Panc1 (cell line): ENCODE data around the gene ANKRD40. TPM values are rescaled to one million over a fixed set of nuclear protein-coding genes. Genes with fewer than 3 reads are reported as not detected.

ENCODE experiments used
- ATAC-seq: fragments of 200-7000 bp; cut with Tn5 transposase; 2 replicates; pipeline ENCODE4 v1.9.1; 2020; ENCODE audit warnings: mild to moderate bottlenecking, moderate library complexity
- BruUV-seq: library from RNA; stranded (reverse); fragments of 400-500 nt; replicated peaks from 2 replicates; lab custom pipeline; 2021; lab: Mats Ljungman, UMichigan
- CTCF ChIA-PET: fragments of 300-600 bp; sonication (Branson Sonifier 250); formaldehyde crosslinking; loops from one replicate; lab custom pipeline; 2022; ENCODE audit warnings: antibody characterized with exemption; lab: Charles Lee
- POLR2A ChIA-PET: fragments of 300-600 bp; sonication (Branson Sonifier 250); formaldehyde crosslinking; loops from one replicate; lab custom pipeline; 2022; ENCODE audit warnings: antibody characterized with exemption; lab: Charles Lee
- DNase-seq: peaks from one replicate; pipeline ENCODE4 v3.0.0-alpha.2; 2010; ENCODE audit warnings: low read depth, low spot score
- H3K27ac ChIP-seq: 2 replicates; pipeline ENCODE4 v1.5.1; 2011; ENCODE audit warnings: mild to moderate bottlenecking, low read length, inconsistent platforms
- H3K27me3 ChIP-seq: fragments of 200-500 bp; sonication (Bioruptor generic); 2 replicates; pipeline ENCODE4 v1.6.0; 2014; ENCODE audit warnings: low read length, inconsistent platforms; ENCODE audit not compliant: control insufficient read depth, insufficient read depth
- H3K36me3 ChIP-seq: fragments of 200-500 bp; sonication (Bioruptor generic); 2 replicates; pipeline ENCODE4 v1.5.1; 2014; ENCODE audit warnings: inconsistent platforms, mild to moderate bottlenecking, low read length, moderate library complexity; ENCODE audit not compliant: control insufficient read depth, insufficient read depth
- H3K4me1 ChIP-seq: 2 replicates; pipeline ENCODE4 v1.5.1; 2011; ENCODE audit warnings: inconsistent platforms, mild to moderate bottlenecking, low read length, moderate library complexity; ENCODE audit not compliant: control insufficient read depth, insufficient read depth
- H3K4me3 ChIP-seq, 2 experiments: 2 replicates each; pipeline ENCODE4 v1.5.1; 2011 to 2012; ENCODE audit warnings: low read depth in 2 of 2, low read length in 2 of 2, mild to moderate bottlenecking in 2 of 2, inconsistent platforms in 1 of 2, moderate library complexity in 1 of 2
- H3K9me3 ChIP-seq: fragments of 200-500 bp; sonication (Bioruptor generic); 2 replicates; pipeline ENCODE4 v1.5.1; 2014; ENCODE audit warnings: low read depth, mild to moderate bottlenecking, inconsistent platforms, low read length, moderate library complexity; ENCODE audit not compliant: control insufficient read depth, insufficient read depth
- POLR2AphosphoS5 ChIP-seq: IDR thresholded peaks from 2 replicates; pipeline ENCODE4 v1.6.1; 2012; ENCODE audit warnings: mild to moderate bottlenecking, low read depth, low read length, moderate library complexity
- SIN3A ChIP-seq: IDR thresholded peaks from 2 replicates; pipeline ENCODE4 v1.6.1; 2012; ENCODE audit warnings: low read depth, mild to moderate bottlenecking, low read length, moderate library complexity, borderline replicate concordance; ENCODE audit not compliant: insufficient read depth
- TCF7L2 ChIP-seq: IDR thresholded peaks from 2 replicates; pipeline ENCODE4 v1.6.1; 2011; ENCODE audit warnings: mild to moderate bottlenecking, low read depth, low read length, inconsistent platforms
- in situ Hi-C: cut with HindIII; loops from 2 replicates; pipeline ENCODE4 v1.10.0; 2016; ENCODE audit warnings: low sequenced_read_pairs, low pct_unique_long_range_greater_than_20kb
- intact Hi-C: fragments of 100-400 bp; cut with micrococcal nuclease; formaldehyde crosslinking; loops from one replicate; pipeline ENCODE4 v1.10.0; 2022; ENCODE audit not compliant: unreplicated experiment
- total RNA-seq: library from RNA; stranded (reverse); gene quantifications from one replicate; pipeline ENCODE4 v1.2.1, GENCODE V29; 2021; ENCODE audit not compliant: unreplicated experiment
- TF ChIP-seq, protein P1 (sequence below): fragments of 450-650 bp; IDR thresholded peaks from 2 replicates; pipeline ENCODE4 v1.5.1; 2017; ENCODE audit warnings: mild to moderate bottlenecking
- TF ChIP-seq, protein P2 (sequence below), 2 experiments: IDR thresholded peaks; 2 replicates each; pipeline ENCODE4 v1.6.1; 2011 to 2012; ENCODE audit warnings: low read depth in 2 of 2, control low read depth in 1 of 2, low read length in 1 of 2, mild to moderate bottlenecking in 1 of 2, moderate library complexity in 1 of 2; ENCODE audit not compliant: insufficient read depth in 1 of 2

Gene ANKRD40
- total RNA-seq, 1 experiment from 2014 or later, result 57.2 TPM

DNA sequence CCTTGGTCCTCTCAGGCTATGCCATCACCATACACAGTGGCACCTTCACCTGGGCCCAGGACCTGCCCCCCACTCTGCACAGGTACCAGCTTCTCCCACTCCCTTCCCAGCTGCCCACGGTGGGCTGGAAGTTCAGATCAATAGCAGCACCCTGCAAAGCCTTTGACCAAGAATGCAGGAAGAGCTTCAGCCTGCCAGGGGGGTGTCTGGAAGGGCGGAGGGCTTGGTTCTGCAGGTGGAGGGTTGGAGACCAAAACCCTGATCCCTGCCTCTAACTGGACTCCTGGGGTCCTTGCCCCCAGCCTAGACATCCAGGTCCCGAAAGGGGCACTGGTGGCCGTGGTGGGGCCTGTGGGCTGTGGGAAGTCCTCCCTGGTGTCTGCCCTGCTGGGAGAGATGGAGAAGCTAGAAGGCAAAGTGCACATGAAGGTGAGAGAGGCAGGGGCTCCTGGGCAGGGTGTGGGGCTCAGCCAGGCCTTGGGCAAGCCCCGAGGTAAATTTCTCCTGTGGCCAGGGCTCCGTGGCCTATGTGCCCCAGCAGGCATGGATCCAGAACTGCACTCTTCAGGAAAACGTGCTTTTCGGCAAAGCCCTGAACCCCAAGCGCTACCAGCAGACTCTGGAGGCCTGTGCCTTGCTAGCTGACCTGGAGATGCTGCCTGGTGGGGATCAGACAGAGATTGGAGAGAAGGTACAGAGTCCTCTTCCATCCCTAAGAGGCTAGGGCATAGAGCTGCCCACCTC is 38.7 kb downstream of the ANKRD40 start:
- CTCF ChIA-PET, result interaction anchor here (0.5 to 0.6 kb wide), 4 partner anchors 46 to 1639 kb away, joined by 3 to 11 read pairs (median 6); no protein-coding TSS in a partner anchor

DNA sequence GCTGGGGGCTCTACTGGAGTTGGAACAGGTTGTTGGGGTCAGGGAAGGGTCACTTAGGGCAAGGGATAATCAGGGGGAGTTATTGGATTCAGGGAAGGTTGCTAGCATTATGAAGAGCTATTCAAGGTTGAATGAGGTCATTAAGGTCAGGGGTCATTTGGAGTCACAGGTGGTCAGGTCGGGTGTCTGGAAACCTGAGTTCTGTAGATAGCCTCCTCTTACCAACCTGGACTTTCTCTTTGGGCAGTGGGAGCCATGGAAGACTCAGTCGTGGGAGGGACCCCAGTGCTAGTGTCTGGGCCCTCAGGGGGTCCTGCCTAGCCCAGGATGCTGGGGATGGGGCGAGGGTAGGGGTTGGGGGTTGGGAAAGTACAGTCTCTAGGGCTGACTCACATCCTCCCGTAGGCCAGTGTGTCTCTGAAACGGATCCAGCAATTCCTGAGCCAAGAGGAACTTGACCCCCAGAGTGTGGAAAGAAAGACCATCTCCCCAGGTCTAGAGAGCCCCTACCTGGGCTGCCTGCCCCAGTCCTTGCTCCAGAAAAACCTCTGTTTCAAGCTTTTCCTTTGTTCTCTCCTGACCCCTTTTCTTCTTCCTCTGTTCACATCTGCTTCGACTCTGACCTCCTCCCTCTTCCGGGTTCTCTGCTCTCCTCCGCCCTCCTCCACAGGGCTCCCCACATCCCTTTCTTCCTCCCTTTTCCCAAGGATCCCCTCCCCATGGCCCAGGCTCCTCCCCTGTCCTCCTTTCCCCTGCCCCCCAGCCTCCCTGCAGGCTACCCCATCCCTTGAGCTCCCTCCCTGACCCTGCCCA is 39.5 kb downstream of the ANKRD40 start:
- H3K4me1 ChIP-seq, result peaks cover 23% of the 10 kb centered on the region
- intact Hi-C loops, result no loop called here
- H3K36me3 ChIP-seq, result no peaks in the 10 kb centered on the region
- ChIA-PET CTCF (interaction anchor here (0.6 to 0.7 kb wide), 2 partner anchors 114 to 155 kb away, joined by 3 to 7 read pairs; no protein-coding TSS in a partner anchor), POLR2A (interaction anchor here (0.6 kb wide), 1 partner anchor 56 kb away, joined by 7 read pairs; no protein-coding TSS in a partner anchor)
- TF ChIP-seq TCF7L2 (no peak), SIN3A (no peak), POLR2AphosphoS5 (no peak)
- TF ChIP-seq, protein P1, sequence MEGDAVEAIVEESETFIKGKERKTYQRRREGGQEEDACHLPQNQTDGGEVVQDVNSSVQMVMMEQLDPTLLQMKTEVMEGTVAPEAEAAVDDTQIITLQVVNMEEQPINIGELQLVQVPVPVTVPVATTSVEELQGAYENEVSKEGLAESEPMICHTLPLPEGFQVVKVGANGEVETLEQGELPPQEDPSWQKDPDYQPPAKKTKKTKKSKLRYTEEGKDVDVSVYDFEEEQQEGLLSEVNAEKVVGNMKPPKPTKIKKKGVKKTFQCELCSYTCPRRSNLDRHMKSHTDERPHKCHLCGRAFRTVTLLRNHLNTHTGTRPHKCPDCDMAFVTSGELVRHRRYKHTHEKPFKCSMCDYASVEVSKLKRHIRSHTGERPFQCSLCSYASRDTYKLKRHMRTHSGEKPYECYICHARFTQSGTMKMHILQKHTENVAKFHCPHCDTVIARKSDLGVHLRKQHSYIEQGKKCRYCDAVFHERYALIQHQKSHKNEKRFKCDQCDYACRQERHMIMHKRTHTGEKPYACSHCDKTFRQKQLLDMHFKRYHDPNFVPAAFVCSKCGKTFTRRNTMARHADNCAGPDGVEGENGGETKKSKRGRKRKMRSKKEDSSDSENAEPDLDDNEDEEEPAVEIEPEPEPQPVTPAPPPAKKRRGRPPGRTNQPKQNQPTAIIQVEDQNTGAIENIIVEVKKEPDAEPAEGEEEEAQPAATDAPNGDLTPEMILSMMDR, result no peak
- TF ChIP-seq, protein P2, sequence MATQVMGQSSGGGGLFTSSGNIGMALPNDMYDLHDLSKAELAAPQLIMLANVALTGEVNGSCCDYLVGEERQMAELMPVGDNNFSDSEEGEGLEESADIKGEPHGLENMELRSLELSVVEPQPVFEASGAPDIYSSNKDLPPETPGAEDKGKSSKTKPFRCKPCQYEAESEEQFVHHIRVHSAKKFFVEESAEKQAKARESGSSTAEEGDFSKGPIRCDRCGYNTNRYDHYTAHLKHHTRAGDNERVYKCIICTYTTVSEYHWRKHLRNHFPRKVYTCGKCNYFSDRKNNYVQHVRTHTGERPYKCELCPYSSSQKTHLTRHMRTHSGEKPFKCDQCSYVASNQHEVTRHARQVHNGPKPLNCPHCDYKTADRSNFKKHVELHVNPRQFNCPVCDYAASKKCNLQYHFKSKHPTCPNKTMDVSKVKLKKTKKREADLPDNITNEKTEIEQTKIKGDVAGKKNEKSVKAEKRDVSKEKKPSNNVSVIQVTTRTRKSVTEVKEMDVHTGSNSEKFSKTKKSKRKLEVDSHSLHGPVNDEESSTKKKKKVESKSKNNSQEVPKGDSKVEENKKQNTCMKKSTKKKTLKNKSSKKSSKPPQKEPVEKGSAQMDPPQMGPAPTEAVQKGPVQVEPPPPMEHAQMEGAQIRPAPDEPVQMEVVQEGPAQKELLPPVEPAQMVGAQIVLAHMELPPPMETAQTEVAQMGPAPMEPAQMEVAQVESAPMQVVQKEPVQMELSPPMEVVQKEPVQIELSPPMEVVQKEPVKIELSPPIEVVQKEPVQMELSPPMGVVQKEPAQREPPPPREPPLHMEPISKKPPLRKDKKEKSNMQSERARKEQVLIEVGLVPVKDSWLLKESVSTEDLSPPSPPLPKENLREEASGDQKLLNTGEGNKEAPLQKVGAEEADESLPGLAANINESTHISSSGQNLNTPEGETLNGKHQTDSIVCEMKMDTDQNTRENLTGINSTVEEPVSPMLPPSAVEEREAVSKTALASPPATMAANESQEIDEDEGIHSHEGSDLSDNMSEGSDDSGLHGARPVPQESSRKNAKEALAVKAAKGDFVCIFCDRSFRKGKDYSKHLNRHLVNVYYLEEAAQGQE (IDR thresholded peaks at IDR 0.05; ENCODE audit: insufficient read depth in 1 of 2, low read depth in 2 of 2, low read length in 1 of 2), result no peak
- BruUV-seq, result no TSS peak
- ATAC-seq (peak; percentile 52), DNase-seq (no peak)
- no peaks in the 10 kb centered on the region for H3K9me3 ChIP-seq
- in situ Hi-C loops, result no loop called here
- H3K4me3 ChIP-seq, result no peak overlapping the region
- no peaks in the 10 kb centered on the region for H3K27me3 ChIP-seq
- peak overlapping the region; percentile 57 for H3K27ac ChIP-seq

More for the DNA sequence above, 38.7 kb downstream of the ANKRD40 start:
- TF ChIP-seq TCF7L2 (no peak), SIN3A (no peak), POLR2AphosphoS5 (no peak)
- TF ChIP-seq, protein P2 (IDR thresholded peaks at IDR 0.05; ENCODE audit: insufficient read depth in 1 of 2, low read depth in 2 of 2, low read length in 1 of 2), result no peak
- TF ChIP-seq, protein P1, result no peak
- ATAC-seq (no peak), DNase-seq (no peak)
- POLR2A ChIA-PET, result interaction anchor here (0.6 kb wide), 1 partner anchor 57 kb away, joined by 7 read pairs; no protein-coding TSS in a partner anchor
- no TSS peak for BruUV-seq
- intact Hi-C loops (no loop called here), in situ Hi-C loops (no loop called here)
- Histone ChIP-seq H3K4me3 (no peak overlapping the region), H3K27me3 (no peaks in the 10 kb centered on the region), H3K36me3 (no peaks in the 10 kb centered on the region), H3K4me1 (peaks cover 19% of the 10 kb centered on the region), H3K9me3 (no peaks in the 10 kb centered on the region), H3K27ac (peak overlapping the region; percentile 57)
